ENCODE data around the gene STAT4.

DNA sequence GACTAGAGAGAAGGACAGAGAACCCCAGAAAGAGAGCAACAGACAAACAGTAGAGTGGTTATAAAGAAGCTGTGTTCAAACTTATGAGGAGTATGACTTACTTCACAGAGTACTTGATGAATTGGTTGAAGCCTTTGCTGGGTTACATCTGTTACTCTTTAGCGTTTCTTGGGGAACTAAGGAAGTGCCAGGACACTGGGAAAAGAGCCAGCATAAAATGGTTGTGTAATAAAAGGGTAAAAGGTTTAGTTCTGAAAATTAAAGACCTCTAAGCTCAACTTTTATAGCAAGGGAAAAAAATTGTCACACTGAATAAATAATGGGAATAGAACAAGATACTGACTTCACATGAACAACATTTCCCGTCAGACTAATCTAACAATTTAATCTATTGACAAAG lies 17.0 kb upstream of the STAT4 start:
- TF ChIP-seq, protein P1, sequence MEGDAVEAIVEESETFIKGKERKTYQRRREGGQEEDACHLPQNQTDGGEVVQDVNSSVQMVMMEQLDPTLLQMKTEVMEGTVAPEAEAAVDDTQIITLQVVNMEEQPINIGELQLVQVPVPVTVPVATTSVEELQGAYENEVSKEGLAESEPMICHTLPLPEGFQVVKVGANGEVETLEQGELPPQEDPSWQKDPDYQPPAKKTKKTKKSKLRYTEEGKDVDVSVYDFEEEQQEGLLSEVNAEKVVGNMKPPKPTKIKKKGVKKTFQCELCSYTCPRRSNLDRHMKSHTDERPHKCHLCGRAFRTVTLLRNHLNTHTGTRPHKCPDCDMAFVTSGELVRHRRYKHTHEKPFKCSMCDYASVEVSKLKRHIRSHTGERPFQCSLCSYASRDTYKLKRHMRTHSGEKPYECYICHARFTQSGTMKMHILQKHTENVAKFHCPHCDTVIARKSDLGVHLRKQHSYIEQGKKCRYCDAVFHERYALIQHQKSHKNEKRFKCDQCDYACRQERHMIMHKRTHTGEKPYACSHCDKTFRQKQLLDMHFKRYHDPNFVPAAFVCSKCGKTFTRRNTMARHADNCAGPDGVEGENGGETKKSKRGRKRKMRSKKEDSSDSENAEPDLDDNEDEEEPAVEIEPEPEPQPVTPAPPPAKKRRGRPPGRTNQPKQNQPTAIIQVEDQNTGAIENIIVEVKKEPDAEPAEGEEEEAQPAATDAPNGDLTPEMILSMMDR (IDR thresholded peaks at IDR 0.05) = no peak
- TF ChIP-seq EP300 (IDR thresholded peaks at IDR 0.05) (no peak), POLR2AphosphoS5 (IDR thresholded peaks at IDR 0.05) (no peak), POLR2A (IDR thresholded peaks at IDR 0.05) (no peak)
